OCI-LY7 (cell line): ENCODE results near the gene ATG4B. TPM values are rescaled to one million over a fixed set of nuclear protein-coding genes. Genes with fewer than 3 reads are reported as not detected.
A peak's percentile ranks its signal among the peaks of the same experiment; 100 is the strongest.

Source experiments
- BruUV-seq: library from RNA; stranded (reverse); fragments of 400-500 nt; replicated peaks from 2 replicates; lab custom pipeline; 2021; lab: Mats Ljungman, UMichigan
- CTCF ChIA-PET: fragments of 300-600 bp; sonication (Branson Sonifier 250); formaldehyde crosslinking; loops from one replicate; lab custom pipeline; 2022; ENCODE audit warnings: antibody characterized with exemption; ENCODE audit not compliant: unreplicated experiment; lab: Charles Lee
- POLR2A ChIA-PET: fragments of 300-600 bp; sonication (Branson Sonifier 250); formaldehyde crosslinking; loops from one replicate; lab custom pipeline; 2022; ENCODE audit warnings: antibody characterized with exemption; lab: Charles Lee
- DNase-seq: peaks from one replicate; pipeline ENCODE4 v3.0.0-alpha.2; 2015; ENCODE audit warnings: low spot score
- H2AFZ ChIP-seq: fragments of 200-600 bp; sonication (generic), shearing (Covaris generic); 2 replicates; pipeline ENCODE4 v1.6.1; 2014; ENCODE audit warnings: mild to moderate bottlenecking, antibody characterized with exemption, low read length, moderate library complexity
- H3K27ac ChIP-seq: fragments of 200-600 bp; sonication (generic); 2 replicates; pipeline ENCODE4 v1.5.1; 2014; ENCODE audit warnings: mixed run types, low read depth, mild to moderate bottlenecking, moderate library complexity, low read length, inconsistent platforms; ENCODE audit not compliant: poor library complexity, severe bottlenecking
- H3K36me3 ChIP-seq: fragments of 200-600 bp; sonication (generic); 2 replicates; pipeline ENCODE4 v1.6.1; 2014; ENCODE audit warnings: mild to moderate bottlenecking, antibody characterized with exemption, low read length, moderate library complexity, mixed read lengths; ENCODE audit not compliant: insufficient read depth
- H3K4me1 ChIP-seq: fragments of 200-600 bp; sonication (generic); 2 replicates; pipeline ENCODE4 v1.5.1; 2014; ENCODE audit warnings: mild to moderate bottlenecking, low read length; ENCODE audit not compliant: insufficient read depth, poor library complexity, severe bottlenecking
- H3K4me2 ChIP-seq: fragments of 200-600 bp; sonication (generic); 2 replicates; pipeline ENCODE4 v1.6.1; 2014; ENCODE audit warnings: mild to moderate bottlenecking, low read length
- H3K4me3 ChIP-seq: fragments of 200-600 bp; sonication (generic); 2 replicates; pipeline ENCODE4 v1.5.1; 2014; ENCODE audit warnings: mild to moderate bottlenecking, low read depth, low read length; ENCODE audit not compliant: poor library complexity, severe bottlenecking
- H3K79me2 ChIP-seq: fragments of 200-600 bp; sonication (generic); 2 replicates; pipeline ENCODE4 v1.6.1; 2016; ENCODE audit warnings: low read depth, mild to moderate bottlenecking, low read length, moderate library complexity, mixed read lengths; ENCODE audit not compliant: insufficient read depth
- H3K9me2 ChIP-seq: fragments of 200-600 bp; sonication (generic); 2 replicates; pipeline ENCODE4 v1.6.1; 2016; ENCODE audit warnings: mild to moderate bottlenecking, low read length, mixed read lengths; ENCODE audit not compliant: insufficient read depth
- H3K9me3 ChIP-seq: fragments of 200-600 bp; sonication (generic); 2 replicates; pipeline ENCODE4 v1.6.1; 2014; ENCODE audit warnings: mild to moderate bottlenecking, mixed run types, low read length, mixed read lengths
- H4K20me1 ChIP-seq: fragments of 200-600 bp; sonication (generic); 2 replicates; pipeline ENCODE4 v1.6.1; 2014; ENCODE audit warnings: mild to moderate bottlenecking, antibody characterized with exemption, low read length, moderate library complexity, mixed read lengths; ENCODE audit not compliant: insufficient read depth
- CTCF ChIP-seq: fragments of 200-600 bp; sonication (generic); conservative IDR thresholded peaks from 2 replicates; pipeline ENCODE4 v1.5.1; 2014; ENCODE audit warnings: mild to moderate bottlenecking, antibody characterized with exemption, low read length, moderate library complexity, mixed read lengths
- EZH2phosphoT487 ChIP-seq: fragments of 200-600 bp; sonication (generic); IDR thresholded peaks from 2 replicates; pipeline ENCODE4 v1.6.1; 2018; ENCODE audit warnings: low read depth, borderline replicate concordance, mild to moderate bottlenecking, mixed run types, antibody characterized with exemption, low read length, moderate library complexity, mixed read lengths
- intact Hi-C: fragments of 100-400 bp; cut with micrococcal nuclease; formaldehyde crosslinking; loops from one replicate; pipeline ENCODE4 v1.10.0; 2022; ENCODE audit not compliant: unreplicated experiment
- total RNA-seq, 2 experiments: library from RNA; depleted of rRNA in 1 of 2; stranded (reverse); fragments of >200 nt in 1 of 2; shearing (Covaris generic) in 1 of 2; gene quantifications; 2 replicates each; pipeline ENCODE4 v1.2.3, GENCODE V29; 2014 to 2022

The ATG4B gene
- total RNA-seq, 2 experiments from 2014 or later: 72.4 to 133 TPM

GRCh38 chr2:241592126-241592845 is 45.2 kb upstream of the ATG4B start:
- Histone ChIP-seq H2AFZ (no peak overlapping the region), H3K79me2 (no peaks in the 10 kb centered on the region), H3K9me3 (peaks cover 8% of the 10 kb centered on the region), H4K20me1 (no peaks in the 10 kb centered on the region), H3K4me2 (no peak overlapping the region), H3K4me3 (no peak overlapping the region), H3K36me3 (peaks cover 54% of the 10 kb centered on the region), H3K27ac (no peak overlapping the region), H3K9me2 (no peaks in the 10 kb centered on the region), H3K4me1 (no peaks in the 10 kb centered on the region)
- ChIA-PET CTCF (no interaction called here), POLR2A (interaction anchor here (0.7 kb wide), 1 partner anchor 34 kb away, joined by 3 read pairs; no protein-coding TSS in a partner anchor)
- intact Hi-C loops: no loop called here
- BruUV-seq: no TSS peak
- TF ChIP-seq CTCF (no peak), EZH2phosphoT487 (no peak)
- no peak for DNase-seq

- Histone ChIP-seq H3K79me2 (no peaks in the 10 kb centered on the region), H4K20me1 (no peaks in the 10 kb centered on the region), H2AFZ (no peak overlapping the region), H3K4me3 (no peak overlapping the region), H3K36me3 (peaks cover 55% of the 10 kb centered on the region), H3K4me1 (no peaks in the 10 kb centered on the region), H3K9me3 (peaks cover 1% of the 10 kb centered on the region; the same call in 1 of the 2 replicates), H3K4me2 (no peak overlapping the region), H3K9me2 (no peaks in the 10 kb centered on the region), H3K27ac (no peak overlapping the region)
- TF ChIP-seq EZH2phosphoT487 (no peak), CTCF (no peak)
- CTCF ChIA-PET: no interaction called here
- POLR2A ChIA-PET: no interaction called here
- intact Hi-C loops: no loop called here
- no TSS peak for BruUV-seq
- no peak for DNase-seq
Measured at GRCh38 chr2:241593271-241593670, 44.2 kb upstream of the ATG4B start.

- no peak for TF ChIP-seq EZH2phosphoT487
- peak; percentile 54 for TF ChIP-seq CTCF
- H3K36me3 ChIP-seq: peaks cover 54% of the 10 kb centered on the region
- POLR2A ChIA-PET: interaction anchor here (0.5 kb wide), 1 partner anchor 282 kb away, joined by 3 read pairs; no protein-coding TSS in a partner anchor
- CTCF ChIA-PET: no interaction called here
- no peaks in the 10 kb centered on the region for H3K4me1 ChIP-seq
- no peak overlapping the region for H3K4me2 ChIP-seq
- H3K79me2 ChIP-seq: no peaks in the 10 kb centered on the region
- no peaks in the 10 kb centered on the region for H3K9me2 ChIP-seq
- H4K20me1 ChIP-seq: no peaks in the 10 kb centered on the region
- DNase-seq: peak; percentile 26
- intact Hi-C loops: no loop called here
- H3K27ac ChIP-seq: no peak overlapping the region
- H3K9me3 ChIP-seq: no peaks in the 10 kb centered on the region
- H2AFZ ChIP-seq: no peak overlapping the region
- no TSS peak for BruUV-seq
- no peak overlapping the region for H3K4me3 ChIP-seq
Measured at GRCh38 chr2:241595600-241596140, 41.8 kb upstream of the ATG4B start.
